ENCODE data around the gene LRRFIP1. TPM values are rescaled to one million over a fixed set of nuclear protein-coding genes. Genes with fewer than 3 reads are reported as not detected.
"Not testable (repeated sequence)": the region's sequence is repeated elsewhere in the genome, so short reads cannot be mapped to it uniquely, and the experiment has no call there.

Gene LRRFIP1
- total RNA-seq, 1 donor from 2014 or later = 134 TPM

- ChIA-PET POLR2A (no interaction called here), CTCF (no interaction called here)
- Mint-ChIP-seq H3K9me3 (no peaks in the 10 kb centered on the region), H3K36me3 (ENCODE audit: low read depth) (no peaks in the 10 kb centered on the region), H3K4me1 (peaks cover 9% of the 10 kb centered on the region), H3K27ac (no peak overlapping the region), H3K4me3 (no peak overlapping the region), H3K27me3 (peaks cover 3% of the 10 kb centered on the region)
- TF ChIP-seq CTCF (IDR thresholded peaks at IDR 0.05) = no peak
- ATAC-seq (ENCODE audit: low read depth) = peak; percentile 21
- intact Hi-C loops (cut with micrococcal nuclease) = no loop called here
- DNase-seq = no peak
Measured at GRCh38 chr2:237591141-237591881, 36.1 kb upstream of the LRRFIP1 start.

GRCh38 chr2:237592425-237592980 is 34.9 kb upstream of the LRRFIP1 start:
- DNase-seq (no peak), ATAC-seq (ENCODE audit: low read depth) (no peak)
- Mint-ChIP-seq H3K4me3 (no peak overlapping the region), H3K36me3 (ENCODE audit: low read depth) (no peaks in the 10 kb centered on the region), H3K27ac (no peak overlapping the region), H3K27me3 (no peaks in the 10 kb centered on the region), H3K9me3 (no peaks in the 10 kb centered on the region), H3K4me1 (peaks cover 9% of the 10 kb centered on the region)
- CTCF ChIA-PET = no interaction called here
- TF ChIP-seq CTCF (IDR thresholded peaks at IDR 0.05) = no peak
- intact Hi-C loops (cut with micrococcal nuclease) = no loop called here
- POLR2A ChIA-PET = interaction anchor here (0.7 kb wide), 2 partner anchors 16 to 17 kb away, joined by 4 to 6 read pairs; no protein-coding TSS in a partner anchor

GRCh38 chr2:237593036-237593435 is 34.4 kb upstream of the LRRFIP1 start:
- no peak for DNase-seq
- no peak overlapping the region for H3K27ac Mint-ChIP-seq
- no peak for ATAC-seq (ENCODE audit: low read depth)
- no peak overlapping the region for H3K4me3 Mint-ChIP-seq
- no peaks in the 10 kb centered on the region for H3K36me3 Mint-ChIP-seq (ENCODE audit: low read depth)
- intact Hi-C loops (cut with micrococcal nuclease) = no loop called here
- H3K27me3 Mint-ChIP-seq = no peaks in the 10 kb centered on the region
- ChIA-PET CTCF (no interaction called here), POLR2A (no interaction called here)
- H3K9me3 Mint-ChIP-seq = no peaks in the 10 kb centered on the region
- no peak for TF ChIP-seq CTCF (IDR thresholded peaks at IDR 0.05)
- H3K4me1 Mint-ChIP-seq = peaks cover 13% of the 10 kb centered on the region

GRCh38 chr2:237593596-237594320 is 33.6 kb upstream of the LRRFIP1 start:
- ChIA-PET CTCF (no interaction called here), POLR2A (no interaction called here)
- no peak for TF ChIP-seq CTCF (IDR thresholded peaks at IDR 0.05)
- DNase-seq = no peak
- no peaks in the 10 kb centered on the region for H3K36me3 Mint-ChIP-seq (ENCODE audit: low read depth)
- H3K27me3 Mint-ChIP-seq = no peaks in the 10 kb centered on the region
- no peak overlapping the region for H3K27ac Mint-ChIP-seq
- intact Hi-C loops (cut with micrococcal nuclease) = no loop called here
- H3K4me1 Mint-ChIP-seq = peaks cover 13% of the 10 kb centered on the region
- H3K9me3 Mint-ChIP-seq = no peaks in the 10 kb centered on the region
- no peak overlapping the region for H3K4me3 Mint-ChIP-seq
- no peak for ATAC-seq (ENCODE audit: low read depth)

GRCh38 chr2:237594514-237594871 is 32.9 kb upstream of the LRRFIP1 start:
- ChIA-PET POLR2A (no interaction called here), CTCF (interaction anchor here (1.0 kb wide), 1 partner anchor 23 kb away, joined by 3 read pairs; no protein-coding TSS in a partner anchor)
- intact Hi-C loops (cut with micrococcal nuclease) = no loop called here
- Mint-ChIP-seq H3K27me3 (no peaks in the 10 kb centered on the region), H3K4me3 (no peak overlapping the region), H3K9me3 (no peaks in the 10 kb centered on the region), H3K4me1 (peaks cover 13% of the 10 kb centered on the region), H3K36me3 (ENCODE audit: low read depth) (no peaks in the 10 kb centered on the region), H3K27ac (no peak overlapping the region)
- ATAC-seq (ENCODE audit: low read depth) = no peak
- TF ChIP-seq CTCF (IDR thresholded peaks at IDR 0.05) = no peak
- DNase-seq = no peak

GRCh38 chr2:237595829-237596519 is 31.4 kb upstream of the LRRFIP1 start:
- H3K27me3 Mint-ChIP-seq; ATAC-seq (ENCODE audit: low read depth); H3K9me3 Mint-ChIP-seq; intact Hi-C loops (cut with micrococcal nuclease); CTCF ChIA-PET; DNase-seq; POLR2A ChIA-PET; H3K36me3 Mint-ChIP-seq (ENCODE audit: low read depth); H3K4me3 Mint-ChIP-seq; H3K27ac Mint-ChIP-seq: not testable (repeated sequence)
- H3K4me1 Mint-ChIP-seq = peaks cover 13% of the 10 kb centered on the region

Measured in activated B cell treated with CpG ODN at 0.5 μM for 24 hours (primary cell).